ENCODE results near the gene IGFBP4.

Gene IGFBP4

GRCh38 chr17:40480501-40481003, 37.3 kb downstream of the IGFBP4 start:
- no peaks in the 10 kb centered on the region for H3K79me2 ChIP-seq (ENCODE audit: control insufficient read depth, insufficient read depth, low read length, poor library complexity)
- H3K4me1 ChIP-seq (ENCODE audit: control insufficient read depth in 1 of 2, insufficient read depth in 2 of 2, low read length in 2 of 2) = peaks cover 11 to 16% of the 10 kb centered on the region in 2 experiments
- no peak overlapping the region for H2BK12ac ChIP-seq (ENCODE audit: low read length)
- no peak overlapping the region for H3K23ac ChIP-seq (ENCODE audit: low read length)
- no peaks in the 10 kb centered on the region for H3K36me3 ChIP-seq (ENCODE audit: control insufficient read depth in 1 of 2, insufficient read depth in 2 of 2, low read length in 2 of 2)
- no peak overlapping the region for H3K4ac ChIP-seq (ENCODE audit: low read depth, low read length)
- H3K14ac ChIP-seq (ENCODE audit: low read length) = no peak overlapping the region
- H3K27me3 ChIP-seq (ENCODE audit: insufficient read depth, low read length) = no peaks in the 10 kb centered on the region
- no peaks in the 10 kb centered on the region for H3K9me3 ChIP-seq (ENCODE audit: insufficient read depth, low read depth, low read length)
- no peak overlapping the region for H3K27ac ChIP-seq (ENCODE audit: low read depth, low read length)
- peaks cover 7% of the 10 kb centered on the region for H3K79me1 ChIP-seq (ENCODE audit: low read length)
- H4K8ac ChIP-seq (ENCODE audit: low read depth, low read length) = no peak overlapping the region
- H3K4me2 ChIP-seq (ENCODE audit: low read length) = no peak overlapping the region
- H4K91ac ChIP-seq (ENCODE audit: low read depth, low read length) = no peak overlapping the region
- H2AFZ ChIP-seq (ENCODE audit: insufficient read depth, low read length, poor library complexity) = no peak overlapping the region
- no peak overlapping the region for H3K18ac ChIP-seq (ENCODE audit: low read length)
- no peak overlapping the region for H2BK5ac ChIP-seq (ENCODE audit: low read depth, low read length, poor library complexity)
- H3K9ac ChIP-seq (ENCODE audit: low read length) = no peak overlapping the region
- H2AK5ac ChIP-seq (ENCODE audit: low read length) = no peak overlapping the region
- no peak overlapping the region for H2BK120ac ChIP-seq (ENCODE audit: insufficient read depth, low read length, poor library complexity)
- no peak overlapping the region for H3K4me3 ChIP-seq (ENCODE audit: low read depth, low read length)
- DNase-seq = no peak
- H4K12ac ChIP-seq (ENCODE audit: low read depth, low read length) = no peak overlapping the region
- no CpG with 5 or more reads among the region's 12 CpGs for WGBS (ENCODE audit: extremely low coverage, insufficient coverage, insufficient read length)

DNA sequence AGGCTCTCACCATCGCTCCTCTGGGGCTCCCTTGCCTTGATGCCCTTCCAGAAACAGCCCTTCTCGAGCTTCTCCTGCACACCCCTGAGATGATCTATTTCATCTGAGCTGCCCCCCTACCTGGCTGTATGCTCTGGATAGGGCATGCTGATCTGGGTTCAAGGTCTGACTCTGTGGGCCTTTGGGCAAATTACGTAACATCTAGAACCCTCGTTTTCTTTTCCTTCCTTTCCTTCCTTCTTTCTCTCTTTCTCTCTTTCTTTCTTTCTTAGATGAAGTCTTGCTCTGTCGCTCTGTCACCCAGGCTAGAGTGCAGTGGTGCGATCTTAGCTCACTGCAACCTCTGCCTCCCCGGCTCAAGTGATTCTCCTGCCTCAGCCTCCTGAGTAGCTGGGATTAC, 37.9 kb downstream of the IGFBP4 start:
- Histone ChIP-seq H3K14ac (ENCODE audit: low read length) (no peak overlapping the region), H3K4me2 (ENCODE audit: low read length) (no peak overlapping the region)
- no CpG with 5 or more reads among the region's 7 CpGs for WGBS (ENCODE audit: extremely low coverage, insufficient coverage, insufficient read length)

DNA sequence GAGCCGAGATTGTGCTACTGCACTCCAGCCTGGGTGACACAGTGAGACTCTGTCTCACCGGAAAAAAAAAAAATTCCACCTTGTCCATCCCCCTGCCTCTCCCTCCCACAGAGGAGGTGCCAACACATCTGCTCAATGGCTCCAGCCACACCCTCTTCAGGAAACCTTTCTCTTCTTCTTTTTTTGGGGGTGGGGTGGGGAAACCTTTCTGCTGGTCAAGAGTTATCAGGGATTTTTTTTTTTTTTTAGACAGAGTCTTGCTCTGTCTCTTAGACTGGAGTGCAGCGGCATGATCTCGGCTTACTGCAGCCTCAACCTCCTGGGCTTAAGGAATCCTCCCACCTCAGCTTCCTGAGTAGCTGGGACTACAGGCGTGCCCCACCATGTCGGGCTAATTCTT, 39.5 kb downstream of the IGFBP4 start:
- WGBS (ENCODE audit: extremely low coverage, insufficient coverage, insufficient read length) = no CpG with 5 or more reads among the region's 6 CpGs

More for the DNA sequence above, 37.9 kb downstream of the IGFBP4 start:
- H3K9me3 ChIP-seq (ENCODE audit: insufficient read depth, low read depth, low read length) = no peaks in the 10 kb centered on the region
- H3K18ac ChIP-seq (ENCODE audit: low read length) = no peak overlapping the region
- no peak overlapping the region for H3K9ac ChIP-seq (ENCODE audit: low read length)
- no peak overlapping the region for H2AFZ ChIP-seq (ENCODE audit: insufficient read depth, low read length, poor library complexity)
- H4K8ac ChIP-seq (ENCODE audit: low read depth, low read length) = no peak overlapping the region
- peaks cover 12 to 21% of the 10 kb centered on the region in 2 experiments for H3K4me1 ChIP-seq (ENCODE audit: control insufficient read depth in 1 of 2, insufficient read depth in 2 of 2, low read length in 2 of 2)
- H3K27me3 ChIP-seq (ENCODE audit: insufficient read depth, low read length) = no peaks in the 10 kb centered on the region
- H3K79me2 ChIP-seq (ENCODE audit: control insufficient read depth, insufficient read depth, low read length, poor library complexity) = no peaks in the 10 kb centered on the region
- H4K91ac ChIP-seq (ENCODE audit: low read depth, low read length) = no peak overlapping the region
- no peak overlapping the region for H2BK120ac ChIP-seq (ENCODE audit: insufficient read depth, low read length, poor library complexity)
- H3K36me3 ChIP-seq (ENCODE audit: control insufficient read depth in 1 of 2, insufficient read depth in 2 of 2, low read length in 2 of 2) = no peaks in the 10 kb centered on the region
- no peak overlapping the region for H3K27ac ChIP-seq (ENCODE audit: low read depth, low read length)
- DNase-seq = no peak
- H2BK12ac ChIP-seq (ENCODE audit: low read length) = no peak overlapping the region
- no peak overlapping the region for H3K4ac ChIP-seq (ENCODE audit: low read depth, low read length)
- no peak overlapping the region for H4K12ac ChIP-seq (ENCODE audit: low read depth, low read length)
- no peak overlapping the region for H2AK5ac ChIP-seq (ENCODE audit: low read length)
- H3K23ac ChIP-seq (ENCODE audit: low read length) = no peak overlapping the region
- H3K79me1 ChIP-seq (ENCODE audit: low read length) = peaks cover 8% of the 10 kb centered on the region
- no peak overlapping the region for H3K4me3 ChIP-seq (ENCODE audit: low read depth, low read length)
- H2BK5ac ChIP-seq (ENCODE audit: low read depth, low read length, poor library complexity) = no peak overlapping the region

DNA sequence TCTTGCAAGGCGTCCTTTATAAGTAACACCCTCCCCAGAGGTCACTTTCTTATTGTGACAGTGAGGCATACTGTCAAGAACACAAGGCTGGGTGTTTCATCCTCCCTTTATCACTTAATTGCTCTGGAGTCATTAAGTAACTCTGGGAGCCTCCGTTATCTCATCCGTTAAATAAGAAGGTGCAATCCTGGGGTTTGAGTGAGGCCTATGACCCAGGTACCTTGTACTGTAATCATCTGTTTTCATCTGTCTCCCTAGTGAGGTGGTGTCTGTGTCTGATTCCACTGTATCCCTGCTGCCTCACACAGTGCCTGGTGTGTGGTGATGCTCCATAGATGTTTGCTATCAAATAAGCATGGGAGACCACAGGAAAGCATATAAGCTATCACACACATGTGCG, 40.4 kb downstream of the IGFBP4 start:
- WGBS (ENCODE audit: extremely low coverage, insufficient coverage, insufficient read length) = no CpG with 5 or more reads among the region's 4 CpGs
- Histone ChIP-seq H2BK120ac (ENCODE audit: insufficient read depth, low read length, poor library complexity) (no peak overlapping the region), H2BK12ac (ENCODE audit: low read length) (no peak overlapping the region), H3K18ac (ENCODE audit: low read length) (no peak overlapping the region), H3K36me3 (ENCODE audit: control insufficient read depth in 1 of 2, insufficient read depth in 2 of 2, low read length in 2 of 2) (no peaks in the 10 kb centered on the region), H3K14ac (ENCODE audit: low read length) (no peak overlapping the region), H3K9ac (ENCODE audit: low read length) (no peak overlapping the region), H3K4me1 (ENCODE audit: control insufficient read depth in 1 of 2, insufficient read depth in 2 of 2, low read length in 2 of 2) (peaks cover 18 to 31% of the 10 kb centered on the region in 2 experiments), H3K27ac (ENCODE audit: low read depth, low read length) (no peak overlapping the region), H3K79me2 (ENCODE audit: control insufficient read depth, insufficient read depth, low read length, poor library complexity) (no peaks in the 10 kb centered on the region), H2AFZ (ENCODE audit: insufficient read depth, low read length, poor library complexity) (no peak overlapping the region), H4K12ac (ENCODE audit: low read depth, low read length) (no peak overlapping the region), H3K23ac (ENCODE audit: low read length) (no peak overlapping the region), H3K4ac (ENCODE audit: low read depth, low read length) (no peak overlapping the region), H3K27me3 (ENCODE audit: insufficient read depth, low read length) (no peaks in the 10 kb centered on the region), H2AK5ac (ENCODE audit: low read length) (no peak overlapping the region), H3K4me2 (ENCODE audit: low read length) (no peak overlapping the region), H2BK5ac (ENCODE audit: low read depth, low read length, poor library complexity) (no peak overlapping the region), H3K79me1 (ENCODE audit: low read length) (peaks cover 8% of the 10 kb centered on the region), H4K91ac (ENCODE audit: low read depth, low read length) (no peak overlapping the region), H3K4me3 (ENCODE audit: low read depth, low read length) (no peak overlapping the region), H4K8ac (ENCODE audit: low read depth, low read length) (no peak overlapping the region), H3K9me3 (ENCODE audit: insufficient read depth, low read depth, low read length) (no peaks in the 10 kb centered on the region)
- no peak for DNase-seq

More for the DNA sequence above, 39.5 kb downstream of the IGFBP4 start:
- no peak for DNase-seq
- Histone ChIP-seq H2BK12ac (ENCODE audit: low read length) (no peak overlapping the region), H3K79me2 (ENCODE audit: control insufficient read depth, insufficient read depth, low read length, poor library complexity) (no peaks in the 10 kb centered on the region), H3K4me1 (ENCODE audit: control insufficient read depth in 1 of 2, insufficient read depth in 2 of 2, low read length in 2 of 2) (peaks cover 18 to 31% of the 10 kb centered on the region in 2 experiments), H2AK5ac (ENCODE audit: low read length) (no peak overlapping the region), H2BK120ac (ENCODE audit: insufficient read depth, low read length, poor library complexity) (no peak overlapping the region), H2AFZ (ENCODE audit: insufficient read depth, low read length, poor library complexity) (no peak overlapping the region), H3K4me3 (ENCODE audit: low read depth, low read length) (no peak overlapping the region), H4K12ac (ENCODE audit: low read depth, low read length) (no peak overlapping the region), H2BK5ac (ENCODE audit: low read depth, low read length, poor library complexity) (no peak overlapping the region), H3K79me1 (ENCODE audit: low read length) (peaks cover 8% of the 10 kb centered on the region), H4K8ac (ENCODE audit: low read depth, low read length) (no peak overlapping the region), H3K4me2 (ENCODE audit: low read length) (no peak overlapping the region), H3K4ac (ENCODE audit: low read depth, low read length) (no peak overlapping the region), H3K36me3 (ENCODE audit: control insufficient read depth in 1 of 2, insufficient read depth in 2 of 2, low read length in 2 of 2) (no peaks in the 10 kb centered on the region), H3K27me3 (ENCODE audit: insufficient read depth, low read length) (no peaks in the 10 kb centered on the region), H3K9ac (ENCODE audit: low read length) (no peak overlapping the region), H4K91ac (ENCODE audit: low read depth, low read length) (no peak overlapping the region), H3K9me3 (ENCODE audit: insufficient read depth, low read depth, low read length) (no peaks in the 10 kb centered on the region), H3K27ac (ENCODE audit: low read depth, low read length) (no peak overlapping the region), H3K18ac (ENCODE audit: low read length) (no peak overlapping the region), H3K23ac (ENCODE audit: low read length) (no peak overlapping the region), H3K14ac (ENCODE audit: low read length) (no peak overlapping the region)
